NB4 (cell line): ENCODE measurements around the gene SEPTIN10.
"Not testable (repeated sequence)": the region's sequence is repeated elsewhere in the genome, so short reads cannot be mapped to it uniquely, and the experiment has no call there.

Experiments
- DNase-seq: peaks from one replicate; pipeline ENCODE4 v3.0.0; 2010; ENCODE audit warnings: low read depth
- H3K4me3 ChIP-seq: one replicate; pipeline ENCODE4 v1.5.1; 2011; ENCODE audit warnings: mild to moderate bottlenecking, low read depth, low read length, moderate library complexity
- MYC ChIP-seq: IDR thresholded peaks from 2 replicates; pipeline ENCODE4 v1.6.1; 2011; ENCODE audit warnings: low read depth, low read length
- POLR2A ChIP-seq: IDR thresholded peaks from 2 replicates; pipeline ENCODE4 v1.6.1; 2011; ENCODE audit warnings: mild to moderate bottlenecking; ENCODE audit not compliant: insufficient read length; ENCODE audit errors: extremely low read depth
- TF ChIP-seq, protein P1 (sequence below): IDR thresholded peaks from one replicate; pipeline ENCODE4 v1.5.1; 2012; ENCODE audit warnings: low read depth, low read length
- TF ChIP-seq, protein P2 (sequence below): IDR thresholded peaks from 2 replicates; pipeline ENCODE4 v1.6.1; 2011; ENCODE audit warnings: low read depth, low read length

The SEPTIN10 gene

DNA sequence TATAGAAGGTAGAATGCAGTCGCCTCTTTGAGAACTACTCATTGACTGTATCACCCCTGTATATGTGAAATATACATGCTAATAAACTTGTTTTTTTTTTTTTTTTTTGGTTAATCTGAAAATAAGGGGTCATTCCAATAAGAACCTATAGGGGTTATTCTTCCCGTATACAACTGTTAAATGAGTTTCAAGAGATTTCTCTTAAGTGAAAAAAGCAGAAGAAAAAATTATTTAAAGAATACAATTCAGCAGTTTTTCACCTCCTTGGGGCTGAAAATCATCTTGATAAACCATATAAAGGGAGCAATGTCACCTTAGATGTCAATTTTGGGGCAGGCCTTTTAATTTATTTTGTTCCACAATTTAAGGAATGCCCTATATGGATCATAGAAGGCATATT lies 66.5 kb downstream of the SEPTIN10 start:
- H3K4me3 ChIP-seq = no peak overlapping the region
- DNase-seq = no peak
- TF ChIP-seq, protein P1, sequence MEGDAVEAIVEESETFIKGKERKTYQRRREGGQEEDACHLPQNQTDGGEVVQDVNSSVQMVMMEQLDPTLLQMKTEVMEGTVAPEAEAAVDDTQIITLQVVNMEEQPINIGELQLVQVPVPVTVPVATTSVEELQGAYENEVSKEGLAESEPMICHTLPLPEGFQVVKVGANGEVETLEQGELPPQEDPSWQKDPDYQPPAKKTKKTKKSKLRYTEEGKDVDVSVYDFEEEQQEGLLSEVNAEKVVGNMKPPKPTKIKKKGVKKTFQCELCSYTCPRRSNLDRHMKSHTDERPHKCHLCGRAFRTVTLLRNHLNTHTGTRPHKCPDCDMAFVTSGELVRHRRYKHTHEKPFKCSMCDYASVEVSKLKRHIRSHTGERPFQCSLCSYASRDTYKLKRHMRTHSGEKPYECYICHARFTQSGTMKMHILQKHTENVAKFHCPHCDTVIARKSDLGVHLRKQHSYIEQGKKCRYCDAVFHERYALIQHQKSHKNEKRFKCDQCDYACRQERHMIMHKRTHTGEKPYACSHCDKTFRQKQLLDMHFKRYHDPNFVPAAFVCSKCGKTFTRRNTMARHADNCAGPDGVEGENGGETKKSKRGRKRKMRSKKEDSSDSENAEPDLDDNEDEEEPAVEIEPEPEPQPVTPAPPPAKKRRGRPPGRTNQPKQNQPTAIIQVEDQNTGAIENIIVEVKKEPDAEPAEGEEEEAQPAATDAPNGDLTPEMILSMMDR = no peak
- TF ChIP-seq, protein P2, sequence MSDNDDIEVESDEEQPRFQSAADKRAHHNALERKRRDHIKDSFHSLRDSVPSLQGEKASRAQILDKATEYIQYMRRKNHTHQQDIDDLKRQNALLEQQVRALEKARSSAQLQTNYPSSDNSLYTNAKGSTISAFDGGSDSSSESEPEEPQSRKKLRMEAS = no peak
- no peak for TF ChIP-seq MYC
- no peak for TF ChIP-seq POLR2A

DNA sequence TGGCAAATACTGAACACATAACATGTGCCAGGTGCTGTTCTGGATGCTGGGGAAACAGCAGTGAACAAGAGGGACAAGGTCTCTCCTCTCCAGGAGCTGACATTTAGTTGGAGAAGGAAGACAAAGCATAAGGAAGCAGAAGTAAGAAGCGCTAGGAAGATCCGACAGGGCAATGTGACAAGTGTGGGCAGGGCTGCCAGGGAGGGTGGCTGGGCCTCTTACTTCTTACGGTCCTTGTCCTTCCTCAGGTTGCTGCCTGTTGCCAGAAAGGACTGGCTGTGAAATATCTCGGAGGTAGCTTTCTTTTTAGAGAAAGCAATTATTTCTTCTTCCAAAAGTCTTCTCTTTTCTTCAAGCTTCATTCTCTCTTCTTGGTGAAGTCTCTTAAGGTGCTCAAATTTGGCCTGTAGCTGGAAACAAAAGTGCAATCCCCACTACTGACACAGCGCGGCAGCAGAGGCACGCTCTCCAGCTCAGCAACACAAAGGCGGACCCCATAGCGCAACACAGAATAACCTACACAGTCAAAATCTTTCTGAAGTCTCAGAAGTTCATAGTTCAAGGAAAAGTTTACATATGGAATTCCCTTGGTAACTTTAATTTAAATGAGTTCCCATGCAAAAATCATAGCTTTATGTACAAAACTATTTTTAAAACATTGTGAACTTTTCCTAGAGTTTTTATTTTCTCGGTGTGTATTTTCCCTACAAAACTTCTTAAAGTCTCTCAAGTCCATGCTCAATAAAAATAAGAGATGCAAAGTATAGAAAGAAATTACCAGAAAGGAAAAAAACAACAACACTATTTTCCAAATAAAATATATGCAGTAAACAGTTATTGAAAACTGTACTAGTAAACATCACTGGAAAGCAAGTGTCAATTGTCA lies 67.7 kb downstream of the SEPTIN10 start:
- peak; percentile 75 for DNase-seq
- no peak overlapping the region for H3K4me3 ChIP-seq
- TF ChIP-seq, protein P2 = no peak
- TF ChIP-seq MYC (no peak), POLR2A (no peak)
- TF ChIP-seq, protein P1 = peak; percentile 97

DNA sequence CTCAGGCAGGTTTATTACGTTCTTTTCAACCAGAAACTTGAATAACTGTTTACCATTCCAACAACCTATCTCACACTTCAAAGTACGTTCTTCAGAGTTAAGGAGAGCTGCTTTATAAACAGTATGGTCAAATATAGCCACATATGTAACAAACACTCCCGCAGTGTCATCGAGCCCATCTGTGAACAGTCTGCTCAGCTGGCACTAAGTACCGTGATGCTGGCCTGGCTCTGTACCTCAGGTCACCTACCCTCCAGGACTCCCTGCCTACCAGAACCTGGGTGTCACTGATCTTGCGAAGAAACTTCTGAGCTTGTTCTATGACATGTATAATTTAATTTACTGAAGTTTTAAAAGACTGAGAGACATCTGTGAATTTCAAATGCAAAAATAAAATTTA lies 71.4 kb downstream of the SEPTIN10 start:
- H3K4me3 ChIP-seq = no peak overlapping the region
- TF ChIP-seq, protein P1 = no peak
- TF ChIP-seq POLR2A = no peak
- DNase-seq = no peak

DNA sequence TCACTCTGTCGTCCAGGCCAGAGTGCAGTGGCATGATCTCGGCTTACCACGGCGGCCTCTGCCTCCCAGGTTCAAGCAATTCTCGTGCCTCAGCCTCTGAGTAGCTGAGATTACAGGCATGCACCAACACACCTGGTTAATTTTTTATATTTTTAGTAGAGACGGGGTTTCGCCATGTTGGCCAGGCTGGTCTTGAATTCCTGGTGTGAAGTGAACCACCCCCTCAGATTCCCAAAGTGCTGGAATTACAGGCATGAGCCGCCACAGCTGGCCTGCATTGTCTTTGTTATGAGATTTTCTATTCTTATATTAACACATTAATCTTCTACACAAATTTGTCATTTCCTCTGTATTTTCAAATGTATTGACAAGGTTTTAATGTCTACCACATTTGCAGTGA lies 75.2 kb downstream of the SEPTIN10 start:
- no peak overlapping the region for H3K4me3 ChIP-seq
- TF ChIP-seq, protein P1 = no peak
- TF ChIP-seq, protein P2 = no peak
- no peak for TF ChIP-seq POLR2A
- no peak for DNase-seq

DNA sequence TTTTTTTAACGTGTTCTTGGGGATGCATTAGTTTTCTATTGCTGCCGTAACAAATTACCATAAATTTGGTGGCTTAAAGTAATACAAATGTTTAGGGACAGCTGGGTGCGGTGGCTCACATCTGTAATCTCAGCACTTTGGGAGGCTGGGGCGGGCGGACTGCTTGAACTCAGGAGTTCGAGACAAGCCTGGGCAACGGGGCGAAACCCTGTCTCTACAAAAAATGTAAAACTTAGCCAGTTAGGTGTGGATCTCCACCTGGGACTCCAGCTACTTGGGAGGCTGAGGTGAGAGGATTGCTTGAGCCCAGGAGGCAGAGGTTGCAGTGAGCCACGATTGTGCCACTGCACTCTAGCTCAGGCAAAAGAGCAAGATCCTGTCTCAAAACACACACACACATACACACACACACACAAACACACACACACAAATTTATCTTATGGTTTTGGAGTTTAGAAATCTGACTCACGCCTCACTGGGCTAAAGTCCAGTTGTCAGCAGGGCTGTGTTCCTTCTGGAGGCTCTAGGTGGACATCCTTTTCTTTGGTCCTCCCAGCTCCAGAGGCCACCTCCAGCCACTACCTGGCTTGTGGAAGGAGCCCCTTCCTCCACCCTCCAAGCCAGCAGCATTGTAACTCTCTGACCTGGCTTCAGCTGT lies 76.1 kb downstream of the SEPTIN10 start:
- DNase-seq = no peak
- H3K4me3 ChIP-seq = no peak overlapping the region
- TF ChIP-seq, protein P2 = no peak
- TF ChIP-seq, protein P1 = no peak
- no peak for TF ChIP-seq MYC
- no peak for TF ChIP-seq POLR2A

DNA sequence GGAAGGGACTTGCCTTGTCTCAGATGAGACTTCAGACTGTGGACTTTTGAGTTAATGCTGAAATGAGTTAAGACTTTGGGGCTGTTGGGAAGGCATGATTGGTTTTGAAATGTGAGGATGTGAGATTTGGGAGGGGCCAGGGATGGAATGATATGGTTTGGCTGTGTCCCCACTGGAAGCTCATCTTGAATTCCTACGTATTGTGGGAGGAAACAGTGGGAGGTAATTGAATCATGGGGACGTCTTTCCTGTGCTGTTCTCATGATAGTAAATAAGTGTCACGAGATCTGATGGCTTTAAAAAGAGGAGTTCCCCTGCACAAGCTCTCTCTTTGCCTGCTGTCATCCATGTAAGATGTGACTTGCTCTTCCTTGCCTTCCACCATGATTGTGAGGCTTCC lies 77.2 kb downstream of the SEPTIN10 start:
- H3K4me3 ChIP-seq, DNase-seq: not testable (repeated sequence)
